ENCODE results near the gene SPRY4.

DNA sequence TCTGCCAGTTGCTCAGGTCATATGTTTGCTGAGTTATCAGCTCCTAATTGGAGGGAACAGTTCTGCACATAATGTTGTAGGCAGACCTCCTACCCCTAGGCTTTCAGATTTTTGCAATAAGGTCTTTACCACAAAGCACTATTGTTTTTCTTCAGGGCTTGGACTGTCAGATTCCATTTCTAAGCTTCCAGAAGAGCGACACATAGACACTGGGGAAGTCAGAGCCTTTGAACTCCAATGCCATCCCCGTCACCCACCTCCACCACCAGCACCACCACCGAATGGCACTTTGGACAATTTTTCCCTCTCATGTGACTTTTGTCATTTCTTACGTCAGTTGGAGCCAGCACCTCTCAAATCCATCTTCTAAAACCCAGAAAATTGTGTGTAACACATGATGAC lies 28.3 kb upstream of the SPRY4 start:
- TF ChIP-seq TAF1 (IDR thresholded peaks at IDR 0.05; ENCODE audit: borderline replicate concordance, low read depth, low read length) = no peak
- TF ChIP-seq POLR2A (IDR thresholded peaks at IDR 0.05; ENCODE audit: low read depth, low read length) = no peak
- TF ChIP-seq POLR2AphosphoS5 (IDR thresholded peaks at IDR 0.05; ENCODE audit: low read depth, low read length) = no peak

All from GM12892 (cell line).